Muscle of leg (tissue), 11 donors: ENCODE results near the gene PDIA3. TPM values are rescaled to one million over a fixed set of nuclear protein-coding genes. Genes with fewer than 3 reads are reported as not detected.
"Not testable (repeated sequence)": the region's sequence is repeated elsewhere in the genome, so short reads cannot be mapped to it uniquely, and the experiment has no call there.

Experiments
- DNase-seq: peaks from one replicate; pipeline ENCODE4 v3.0.0; 2013
- H3K27ac ChIP-seq: one replicate; pipeline ENCODE4 v1.5.1; 2013; ENCODE audit warnings: mild to moderate bottlenecking, low read length, control low read depth
- H3K27me3 ChIP-seq: one replicate; pipeline ENCODE4 v1.6.1; 2013; ENCODE audit warnings: low read length; ENCODE audit not compliant: control insufficient read depth, insufficient read depth
- H3K36me3 ChIP-seq: one replicate; pipeline ENCODE4 v1.6.1; 2013; ENCODE audit warnings: low read length; ENCODE audit not compliant: control insufficient read depth, insufficient read depth
- H3K4me1 ChIP-seq: one replicate; pipeline ENCODE4 v1.6.1; 2013; ENCODE audit warnings: low read length; ENCODE audit not compliant: control insufficient read depth, insufficient read depth
- H3K4me3 ChIP-seq: one replicate; pipeline ENCODE4 v1.5.1; 2013; ENCODE audit warnings: low read length, control low read depth
- H3K9me3 ChIP-seq: replicated peaks from 2 replicates; pipeline ENCODE4 v1.6.1; 2013; ENCODE audit warnings: low read depth, low read length; ENCODE audit not compliant: control insufficient read depth
- WGBS: methylation state at CpG from one replicate; pipeline ENCODE4 v1.1.5; 2013; ENCODE audit warnings: missing lambda C conversion rate; ENCODE audit not compliant: insufficient coverage; 5-methylcytosine and 5-hydroxymethylcytosine counted together
- polyA plus RNA-seq, 8 donors: library from polyadenylated mRNA; unstranded; fragments of 120-200 nt; gene quantifications; one replicate each; pipeline versions ENCODE4 v1.2.1 to v1.2.3, GENCODE V29; 2013; ENCODE audit warnings: inconsistent platforms in 1 of 8, low replicate concordance in 1 of 8; ENCODE audit not compliant: insufficient read length in 8 of 8, insufficient read depth in 1 of 8
- total RNA-seq: library from RNA; stranded (reverse); fragments of 120-200 nt; gene quantifications from one replicate; pipeline ENCODE4 v1.2.4, GENCODE V29; 2013

Gene PDIA3
- total and polyA plus RNA-seq, 9 donors = 101 to 381 (median 238) TPM

- peak; percentile 48 for DNase-seq
- H3K9me3 ChIP-seq, H3K27me3 ChIP-seq, H3K36me3 ChIP-seq, H3K4me1 ChIP-seq: not testable (repeated sequence)
- peak overlapping the region; percentile 92 for H3K27ac ChIP-seq
- WGBS = 0% methylated on average over 4 of the region's 12 CpGs
- peak overlapping the region; percentile 85 for H3K4me3 ChIP-seq
These were observed 668 bp downstream of the PDIA3 start for GRCh38 chr15:43746903-43747309.

DNA sequence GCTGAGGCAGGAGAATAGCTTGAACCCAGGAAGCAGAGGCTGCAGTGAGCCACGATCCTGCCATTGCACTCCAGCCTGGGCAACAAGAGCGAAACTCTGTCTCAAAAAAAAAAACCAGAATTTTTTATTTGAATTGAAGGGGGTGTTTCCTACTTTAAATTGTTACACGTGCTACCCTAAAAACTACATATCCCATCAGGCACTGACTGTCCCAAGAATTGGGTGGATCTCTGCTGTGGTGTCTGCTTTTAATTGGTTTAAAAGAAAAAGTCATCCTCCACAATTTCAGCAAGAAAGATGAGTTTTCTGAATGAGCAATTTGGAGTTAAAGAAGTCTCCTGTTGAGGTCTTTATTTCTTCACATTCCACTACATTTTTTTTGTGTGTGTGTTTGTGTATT lies 2.1 kb downstream of the PDIA3 start:
- peaks cover 8% of the 10 kb centered on the region for H3K4me1 ChIP-seq
- peak; percentile 32 for DNase-seq
- H3K4me3 ChIP-seq = no peak overlapping the region

GRCh38 chr15:43749690-43750345 lies 3.6 kb downstream of the PDIA3 start:
- no peak overlapping the region for H3K4me3 ChIP-seq
- H3K36me3 ChIP-seq = peaks cover 5% of the 10 kb centered on the region
- no peak overlapping the region for H3K27ac ChIP-seq
- peak; percentile 31 for DNase-seq
- no CpG with 5 or more reads among the region's 12 CpGs for WGBS
- H3K27me3 ChIP-seq = no peaks in the 10 kb centered on the region
- no peaks in the 10 kb centered on the region for H3K9me3 ChIP-seq
- H3K4me1 ChIP-seq = peaks cover 8% of the 10 kb centered on the region

More for the DNA sequence above, 2.1 kb downstream of the PDIA3 start:
- peaks cover 2% of the 10 kb centered on the region for H3K36me3 ChIP-seq
- no peaks in the 10 kb centered on the region for H3K9me3 ChIP-seq
- H3K27me3 ChIP-seq = no peaks in the 10 kb centered on the region
- no peak overlapping the region for H3K27ac ChIP-seq
- WGBS = no CpG with 5 or more reads among the region's 3 CpGs

DNA sequence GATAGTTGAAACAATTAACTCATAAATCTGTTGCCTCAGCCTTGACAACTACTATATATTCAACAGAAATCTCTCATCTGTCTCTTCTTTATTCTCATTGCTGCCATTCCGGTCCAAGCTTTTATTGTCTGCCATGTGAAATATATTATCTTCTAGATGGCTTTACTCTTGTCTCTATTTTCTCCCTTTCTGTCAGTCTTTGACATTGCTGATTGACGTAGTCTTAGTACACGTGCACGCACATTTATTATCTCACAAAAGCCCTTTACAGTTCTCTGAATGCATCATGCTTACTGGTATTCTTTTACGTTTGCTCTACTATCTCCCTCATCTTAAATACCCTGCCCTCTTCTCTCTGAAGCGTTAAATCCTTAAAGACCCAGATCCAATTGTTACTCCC lies 5.6 kb downstream of the PDIA3 start:
- DNase-seq = no peak
- Histone ChIP-seq H3K36me3 (peaks cover 12% of the 10 kb centered on the region), H3K4me3 (no peak overlapping the region), H3K27me3 (no peaks in the 10 kb centered on the region), H3K27ac (no peak overlapping the region), H3K9me3 (no peaks in the 10 kb centered on the region), H3K4me1 (peaks cover 4% of the 10 kb centered on the region)
- 86% methylated on average over 4 of the region's 6 CpGs for WGBS

DNA sequence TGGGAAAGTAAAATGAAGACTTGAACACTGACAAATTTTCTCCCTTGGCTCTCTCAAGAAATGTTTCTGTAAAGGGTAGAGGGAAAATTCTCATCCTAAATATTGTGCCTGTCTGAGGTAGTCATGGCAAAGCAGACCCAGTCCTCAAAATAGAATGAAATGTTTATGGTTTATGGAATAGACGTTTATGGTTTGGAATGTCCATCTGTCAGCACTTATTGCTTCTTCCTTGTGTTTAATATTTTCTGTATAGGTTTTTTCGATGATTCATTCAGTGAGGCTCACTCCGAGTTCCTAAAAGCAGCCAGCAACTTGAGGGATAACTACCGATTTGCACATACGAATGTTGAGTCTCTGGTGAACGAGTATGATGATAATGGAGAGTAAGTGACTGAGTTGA lies 16.6 kb downstream of the PDIA3 start:
- peaks cover 41% of the 10 kb centered on the region for H3K36me3 ChIP-seq

GRCh38 chr15:43763819-43764446 lies 17.7 kb downstream of the PDIA3 start:
- Histone ChIP-seq H3K4me1 (no peaks in the 10 kb centered on the region), H3K27me3 (no peaks in the 10 kb centered on the region), H3K27ac (no peak overlapping the region), H3K36me3 (peaks cover 48% of the 10 kb centered on the region), H3K4me3 (no peak overlapping the region), H3K9me3 (no peaks in the 10 kb centered on the region)
- no peak for DNase-seq
- WGBS = 80% methylated on average over 1 of the region's 2 CpGs

More for the DNA sequence above, 16.6 kb downstream of the PDIA3 start:
- Histone ChIP-seq H3K9me3 (no peaks in the 10 kb centered on the region), H3K4me3 (no peak overlapping the region), H3K27ac (no peak overlapping the region), H3K4me1 (no peaks in the 10 kb centered on the region), H3K27me3 (no peaks in the 10 kb centered on the region)
- WGBS = 63% methylated on average over 4 of the region's 6 CpGs
- no peak for DNase-seq

DNA sequence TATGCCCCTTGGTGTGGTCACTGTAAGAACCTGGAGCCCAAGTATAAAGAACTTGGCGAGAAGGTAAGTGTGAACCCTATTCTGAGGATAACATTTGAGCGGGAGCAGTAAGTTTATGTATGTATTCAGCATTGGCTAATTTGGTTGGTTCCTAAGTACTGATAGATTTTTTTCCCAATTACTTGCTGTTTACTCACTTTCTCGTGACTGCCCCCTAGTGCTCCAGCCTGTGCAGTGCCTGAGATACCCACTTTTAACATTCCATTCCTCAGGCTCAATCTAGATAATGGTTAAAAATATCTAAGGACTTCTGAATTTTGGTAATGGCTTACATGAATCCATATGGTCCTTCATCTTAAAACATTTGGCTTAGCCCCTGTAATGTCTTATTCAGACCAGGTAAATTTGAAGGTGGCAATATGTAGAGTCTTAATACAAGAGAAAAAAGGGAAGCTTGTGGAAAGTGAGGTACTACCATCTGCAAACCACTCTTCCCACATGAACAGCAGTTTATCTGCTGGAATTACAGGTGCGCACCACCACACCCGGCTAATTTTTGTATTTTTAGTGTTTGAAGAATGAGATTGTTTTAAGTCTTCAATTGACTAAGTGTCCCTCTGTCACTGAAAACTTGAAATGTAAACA lies 23.5 kb downstream of the PDIA3 start:
- H3K27ac ChIP-seq = no peak overlapping the region
- peaks cover 64% of the 10 kb centered on the region for H3K36me3 ChIP-seq
- peak; percentile 44 for DNase-seq

GRCh38 chr15:43771816-43772215 lies 25.6 kb downstream of the PDIA3 start:
- Histone ChIP-seq H3K4me3 (no peak overlapping the region), H3K9me3 (no peaks in the 10 kb centered on the region), H3K4me1 (peaks cover 9% of the 10 kb centered on the region), H3K36me3 (peaks cover 52% of the 10 kb centered on the region), H3K27ac (no peak overlapping the region), H3K27me3 (no peaks in the 10 kb centered on the region)
- 85% methylated on average over 2 of the region's 2 CpGs for WGBS
- no peak for DNase-seq

More for the DNA sequence above, 23.5 kb downstream of the PDIA3 start:
- no peaks in the 10 kb centered on the region for H3K4me1 ChIP-seq
- no peaks in the 10 kb centered on the region for H3K27me3 ChIP-seq
- H3K9me3 ChIP-seq = no peaks in the 10 kb centered on the region
- WGBS = no CpG with 5 or more reads among the region's 5 CpGs
- H3K4me3 ChIP-seq = no peak overlapping the region

DNA sequence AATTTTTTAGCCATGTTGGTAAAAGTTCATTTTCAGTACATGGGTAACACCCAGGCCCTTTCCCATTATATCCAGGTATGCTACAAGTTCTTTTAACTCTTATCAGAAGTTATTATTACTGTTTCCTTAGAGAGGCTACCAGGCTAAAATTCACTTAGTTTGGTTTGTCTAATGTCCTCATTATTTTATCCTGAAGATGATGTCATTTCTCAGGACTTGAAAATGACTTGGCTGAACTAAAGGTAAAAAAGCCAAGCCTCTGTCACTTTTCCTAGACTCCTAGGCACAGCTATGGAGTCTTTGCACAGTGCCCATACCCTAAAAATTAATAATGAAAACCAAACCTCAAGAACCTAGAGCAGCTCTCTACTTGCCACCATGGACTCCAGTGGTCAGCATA lies 26.4 kb downstream of the PDIA3 start:
- H3K27ac ChIP-seq = no peak overlapping the region
- no peaks in the 10 kb centered on the region for H3K27me3 ChIP-seq
- H3K9me3 ChIP-seq = no peaks in the 10 kb centered on the region
- peaks cover 44% of the 10 kb centered on the region for H3K36me3 ChIP-seq
- H3K4me1 ChIP-seq = peaks cover 13% of the 10 kb centered on the region
- H3K4me3 ChIP-seq = no peak overlapping the region
- no peak for DNase-seq

- no peak overlapping the region for H3K4me3 ChIP-seq
- no peak overlapping the region for H3K27ac ChIP-seq
- H3K9me3 ChIP-seq = no peaks in the 10 kb centered on the region
- H3K27me3 ChIP-seq = no peaks in the 10 kb centered on the region
- WGBS = 63% methylated on average over 4 of the region's 4 CpGs
- H3K36me3 ChIP-seq = peaks cover 33% of the 10 kb centered on the region
- DNase-seq = no peak
- H3K4me1 ChIP-seq = peaks cover 17% of the 10 kb centered on the region
These were observed 27.8 kb downstream of the PDIA3 start for GRCh38 chr15:43774062-43774461.
